Jurkat, Clone E6-1 (cell line): ENCODE results near the gene RAB6A. TPM values are rescaled to one million over a fixed set of nuclear protein-coding genes. Genes with fewer than 3 reads are reported as not detected.
"Not testable (repeated sequence)": the region's sequence is repeated elsewhere in the genome, so short reads cannot be mapped to it uniquely, and the experiment has no call there.

Experiments used
- DNase-seq: peaks from one replicate; pipeline ENCODE4 v3.0.0-alpha.2; 2011; ENCODE audit warnings: low read depth, low spot score
- H3K4me3 ChIP-seq: 2 replicates; pipeline ENCODE4 v1.5.1; 2011; ENCODE audit warnings: mild to moderate bottlenecking, low read length, control low read depth, moderate library complexity
- polyA plus RNA-seq: library from polyadenylated mRNA; unstranded; fragments of >200 nt; gene quantifications from one replicate; pipeline ENCODE4 v1.2.1, GENCODE V29; 2012; ENCODE audit warnings: missing spikeins; ENCODE audit not compliant: insufficient read length, insufficient read depth

RAB6A gene
- polyA plus RNA-seq = 39.3 TPM

GRCh38 chr11:73760679-73761402, at the start of gene RAB6A:
Gene RAB6A, minus strand, starts transcription at chr11:73761074. Its CDS starts 439 bp downstream, at chr11:73760635.
- peak; percentile 100 for DNase-seq
- H3K4me3 ChIP-seq = peak within 1 kb of the TSS; percentile 82

GRCh38 chr11:73810637-73811036, 49.8 kb upstream of the RAB6A start:
- DNase-seq = no peak
- H3K4me3 ChIP-seq = no peak overlapping the region

- no peak overlapping the region for H3K4me3 ChIP-seq
- no peak for DNase-seq
Observed at GRCh38 chr11:73808052-73808451, 47.2 kb upstream of the RAB6A start.

- DNase-seq = no peak
- no peak overlapping the region for H3K4me3 ChIP-seq
Observed at GRCh38 chr11:73804712-73805111, 43.8 kb upstream of the RAB6A start.

GRCh38 chr11:73801136-73801535, 40.3 kb upstream of the RAB6A start:
- no peak overlapping the region for H3K4me3 ChIP-seq
- no peak for DNase-seq

- no peak overlapping the region for H3K4me3 ChIP-seq
- DNase-seq = no peak
Observed at GRCh38 chr11:73800276-73800806, 39.5 kb upstream of the RAB6A start.

GRCh38 chr11:73797457-73797856, 36.6 kb upstream of the RAB6A start:
- no peak overlapping the region for H3K4me3 ChIP-seq
- no peak for DNase-seq

- DNase-seq = no peak
Observed at GRCh38 chr11:73795925-73796632, 35.2 kb upstream of the RAB6A start.

GRCh38 chr11:73792584-73792983, 31.7 kb upstream of the RAB6A start:
- H3K4me3 ChIP-seq = no peak overlapping the region
- DNase-seq = no peak

More at GRCh38 chr11:73795925-73796632, 35.2 kb upstream of the RAB6A start:
- no peak overlapping the region for H3K4me3 ChIP-seq

- DNase-seq = no peak
- H3K4me3 ChIP-seq = peak overlapping the region; percentile 87
Observed at GRCh38 chr11:73789279-73789670, 28.4 kb upstream of the RAB6A start.

GRCh38 chr11:73787643-73788558, 27.0 kb upstream of the RAB6A start, which contains the start of gene MRPL48:
Gene MRPL48, plus strand, starts transcription at chr11:73787874. Its CDS starts 98 bp downstream, at chr11:73787972.
- H3K4me3 ChIP-seq = peak within 1 kb of the TSS; percentile 87
- peak; percentile 88 for DNase-seq

GRCh38 chr11:73787051-73787642, 26.3 kb upstream of the RAB6A start:
- H3K4me3 ChIP-seq = peak overlapping the region; percentile 87
- DNase-seq = no peak

- not testable (repeated sequence) for H3K4me3 ChIP-seq
Observed at GRCh38 chr11:73785467-73785866, 24.6 kb upstream of the RAB6A start.

GRCh38 chr11:73784734-73785133, 23.9 kb upstream of the RAB6A start:
- DNase-seq = no peak
- no peak overlapping the region for H3K4me3 ChIP-seq

More at GRCh38 chr11:73785467-73785866, 24.6 kb upstream of the RAB6A start:
- not testable (repeated sequence) for DNase-seq

GRCh38 chr11:73784080-73784634, 23.3 kb upstream of the RAB6A start:
- no peak for DNase-seq

GRCh38 chr11:73783483-73784020, 22.7 kb upstream of the RAB6A start:
- H3K4me3 ChIP-seq = no peak overlapping the region

More at GRCh38 chr11:73784080-73784634, 23.3 kb upstream of the RAB6A start:
- no peak overlapping the region for H3K4me3 ChIP-seq

GRCh38 chr11:73781303-73781702, 20.4 kb upstream of the RAB6A start:
- no peak overlapping the region for H3K4me3 ChIP-seq
- no peak for DNase-seq

More at GRCh38 chr11:73783483-73784020, 22.7 kb upstream of the RAB6A start:
- DNase-seq = no peak
